Measurements from ENCODE around the gene DIDO1. TPM values are rescaled to one million over a fixed set of nuclear protein-coding genes. Genes with fewer than 3 reads are reported as not detected.

The DIDO1 gene
- total RNA-seq, 1 donor from 2014 or later: 37.9 TPM

DNA sequence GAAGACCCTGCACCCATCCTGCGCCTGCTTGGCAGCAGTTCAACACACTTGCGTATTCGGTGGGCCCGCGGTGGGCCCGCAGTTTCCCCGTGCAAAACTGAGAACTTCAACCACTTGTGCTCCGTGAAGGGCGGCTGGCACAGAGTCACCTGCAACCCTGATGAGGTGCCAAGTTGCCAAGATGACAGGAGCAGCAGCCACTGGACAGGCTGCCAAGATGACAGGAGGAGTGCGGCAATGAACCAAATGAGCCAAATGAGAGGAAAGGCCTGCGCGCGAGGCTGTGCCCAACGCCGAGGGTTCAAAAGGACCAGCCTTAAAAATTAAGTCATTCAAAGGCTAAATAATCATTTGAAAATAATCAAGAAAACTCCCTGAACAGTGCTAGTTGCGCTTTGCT is 20.1 kb downstream of the DIDO1 start:
- no peak for DNase-seq (ENCODE audit: low read depth)
- Histone ChIP-seq H3K27me3 (ENCODE audit: control insufficient read depth, insufficient read depth, low read length) (no peaks in the 10 kb centered on the region), H3K4me3 (ENCODE audit: low read depth, low read length) (no peak overlapping the region), H3K36me3 (ENCODE audit: control insufficient read depth, insufficient read depth, low read length) (peaks cover 13% of the 10 kb centered on the region)
- no peak for TF ChIP-seq CTCF (IDR thresholded peaks at IDR 0.05; ENCODE audit: insufficient read depth, low read length, poor library complexity, severe bottlenecking)

DNA sequence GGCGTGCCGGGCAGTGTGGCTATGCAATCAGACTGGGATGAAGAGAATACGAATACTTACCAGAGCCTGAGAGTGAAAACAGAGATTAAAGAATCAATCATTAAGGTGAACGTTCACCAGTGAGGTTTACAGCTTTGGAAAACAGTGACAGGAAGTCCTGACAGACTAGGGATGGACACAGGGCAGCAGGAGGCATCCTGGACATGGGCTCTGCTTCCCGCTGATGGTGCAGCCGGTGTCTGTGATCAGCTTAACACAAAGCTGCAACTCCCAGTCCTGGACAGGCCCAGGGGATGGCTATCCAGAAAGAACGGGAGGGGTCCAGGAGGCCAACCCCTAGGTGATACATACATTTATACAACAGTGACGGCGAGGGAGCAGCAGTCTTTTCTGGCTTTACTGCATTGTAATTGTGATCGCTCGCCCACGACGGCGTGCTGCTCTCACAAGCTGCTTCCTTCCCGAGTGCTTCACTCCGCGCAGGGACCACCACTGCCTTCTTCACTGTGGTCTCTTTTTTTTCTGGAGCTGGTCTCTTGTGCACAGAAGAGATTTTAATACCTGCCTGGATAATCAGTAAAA is 20.7 kb downstream of the DIDO1 start:
- DNase-seq (ENCODE audit: low read depth): no peak
- TF ChIP-seq CTCF (IDR thresholded peaks at IDR 0.05; ENCODE audit: insufficient read depth, low read length, poor library complexity, severe bottlenecking): no peak
- H3K36me3 ChIP-seq (ENCODE audit: control insufficient read depth, insufficient read depth, low read length): peaks cover 13% of the 10 kb centered on the region
- no peak overlapping the region for H3K4me3 ChIP-seq (ENCODE audit: low read depth, low read length)
- no peaks in the 10 kb centered on the region for H3K27me3 ChIP-seq (ENCODE audit: control insufficient read depth, insufficient read depth, low read length)

GRCh38 chr20:62902926-62903615 is 23.2 kb downstream of the DIDO1 start:
- TF ChIP-seq CTCF (IDR thresholded peaks at IDR 0.05; ENCODE audit: insufficient read depth, low read length, poor library complexity, severe bottlenecking): no peak
- no peak for DNase-seq (ENCODE audit: low read depth)
- no peaks in the 10 kb centered on the region for H3K27me3 ChIP-seq (ENCODE audit: control insufficient read depth, insufficient read depth, low read length)
- H3K36me3 ChIP-seq (ENCODE audit: control insufficient read depth, insufficient read depth, low read length): peaks cover 11% of the 10 kb centered on the region
- H3K4me3 ChIP-seq (ENCODE audit: low read depth, low read length): no peak overlapping the region

DNA sequence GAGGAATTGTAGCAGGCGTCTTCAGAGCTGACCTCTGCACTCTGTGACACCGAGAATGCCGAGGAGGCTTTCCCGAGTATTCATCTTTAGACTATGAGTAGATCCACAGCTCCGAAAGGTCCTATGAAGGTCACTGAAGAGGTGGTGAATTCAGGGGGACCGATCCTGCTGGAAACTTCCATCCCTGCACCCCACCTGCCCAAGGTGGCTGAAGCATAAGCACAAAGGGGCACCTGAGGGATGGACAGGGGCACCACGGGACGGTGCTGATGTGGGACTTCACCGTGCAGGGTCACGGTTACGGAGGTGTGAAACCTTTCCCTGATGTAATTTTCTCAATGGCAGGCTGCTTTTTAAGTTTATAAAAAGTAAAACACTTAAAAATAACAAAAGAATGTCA is 24.4 kb downstream of the DIDO1 start:
- Histone ChIP-seq H3K36me3 (ENCODE audit: control insufficient read depth, insufficient read depth, low read length) (peaks cover 10% of the 10 kb centered on the region), H3K4me3 (ENCODE audit: low read depth, low read length) (no peak overlapping the region), H3K27me3 (ENCODE audit: control insufficient read depth, insufficient read depth, low read length) (no peaks in the 10 kb centered on the region)
- no peak for DNase-seq (ENCODE audit: low read depth)
- TF ChIP-seq CTCF (IDR thresholded peaks at IDR 0.05; ENCODE audit: insufficient read depth, low read length, poor library complexity, severe bottlenecking): no peak

DNA sequence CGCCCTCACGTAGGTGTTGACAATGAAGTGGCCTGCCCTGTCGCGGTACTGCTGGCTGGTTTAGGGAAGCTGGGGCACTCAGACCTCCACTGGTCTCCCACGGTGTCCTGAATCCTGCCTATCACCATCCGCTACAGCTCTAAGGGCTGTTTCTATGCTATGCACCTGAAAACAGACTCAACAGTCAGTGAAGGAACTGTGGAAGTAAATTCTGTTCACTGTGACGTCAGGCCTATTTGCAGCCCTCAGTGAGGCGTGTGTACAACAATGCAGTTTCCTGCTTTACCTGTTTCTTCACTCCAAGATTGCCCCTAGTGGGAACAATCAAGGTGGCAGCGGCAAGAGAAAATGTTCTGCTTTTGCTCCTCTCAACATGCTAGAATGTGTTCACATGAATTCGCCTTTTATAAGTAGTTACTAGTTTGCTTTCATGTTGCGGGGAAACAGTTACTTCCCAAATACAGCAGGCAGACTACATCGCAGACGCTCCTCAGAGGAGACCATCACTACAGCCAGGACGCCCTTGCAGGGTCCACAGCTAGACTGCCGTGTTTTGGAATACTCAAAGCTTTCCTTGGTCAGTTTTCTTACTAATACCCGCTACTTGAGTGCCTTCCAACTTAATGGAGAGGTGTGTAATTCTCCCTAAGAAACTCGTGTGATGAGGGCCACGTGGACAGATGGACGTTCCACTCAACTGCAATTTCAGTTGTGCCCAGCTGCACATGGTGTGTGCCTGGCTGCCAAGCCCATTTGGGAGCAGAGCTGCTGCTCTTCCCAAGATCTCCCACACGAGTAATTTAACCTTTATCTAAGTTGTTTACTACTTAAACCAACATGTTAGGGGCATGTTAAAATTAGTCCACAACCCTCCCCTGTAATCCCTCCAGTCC is 25.4 kb downstream of the DIDO1 start:
- H3K4me3 ChIP-seq (ENCODE audit: low read depth, low read length): no peak overlapping the region
- peak; percentile 34 for TF ChIP-seq CTCF (IDR thresholded peaks at IDR 0.05; ENCODE audit: insufficient read depth, low read length, poor library complexity, severe bottlenecking)
- peaks cover 10% of the 10 kb centered on the region for H3K36me3 ChIP-seq (ENCODE audit: control insufficient read depth, insufficient read depth, low read length)
- H3K27me3 ChIP-seq (ENCODE audit: control insufficient read depth, insufficient read depth, low read length): no peaks in the 10 kb centered on the region
- DNase-seq (ENCODE audit: low read depth): peak; percentile 34

Measured in kidney epithelial cell (primary cell).